ENCODE measurements around the gene GRIP1.
"Not testable (repeated sequence)": the region's sequence is repeated elsewhere in the genome, so short reads cannot be mapped to it uniquely, and the experiment has no call there.

GRIP1 gene

GRCh38 chr12:66502911-66503310 is 176.0 kb downstream of the GRIP1 start:
- no peak for TF ChIP-seq CTCF (IDR thresholded peaks at IDR 0.05)
- no peak for TF ChIP-seq ZFX (IDR thresholded peaks at IDR 0.05; ENCODE audit: borderline replicate concordance)
- H3K27ac ChIP-seq = no peak overlapping the region

- H3K27ac ChIP-seq = no peak overlapping the region
- no peak for TF ChIP-seq ZFX (IDR thresholded peaks at IDR 0.05; ENCODE audit: borderline replicate concordance)
- no peak for TF ChIP-seq CTCF (IDR thresholded peaks at IDR 0.05)
Measured at GRCh38 chr12:66500841-66501240, 178.0 kb downstream of the GRIP1 start.

- H3K27ac ChIP-seq = no peak overlapping the region
- TF ChIP-seq ZFX (IDR thresholded peaks at IDR 0.05; ENCODE audit: borderline replicate concordance) (no peak), CTCF (IDR thresholded peaks at IDR 0.05) (no peak)
Measured at GRCh38 chr12:66500091-66500490, 178.8 kb downstream of the GRIP1 start.

- no peak overlapping the region for H3K27ac ChIP-seq
- TF ChIP-seq CTCF (IDR thresholded peaks at IDR 0.05) (no peak), ZFX (IDR thresholded peaks at IDR 0.05; ENCODE audit: borderline replicate concordance) (no peak)
Measured at GRCh38 chr12:66499000-66499399, 179.9 kb downstream of the GRIP1 start.

GRCh38 chr12:66498059-66498458 is 180.8 kb downstream of the GRIP1 start:
- not testable (repeated sequence) for H3K27ac ChIP-seq

GRCh38 chr12:66497008-66497897 is 181.6 kb downstream of the GRIP1 start:
- TF ChIP-seq ZFX (IDR thresholded peaks at IDR 0.05; ENCODE audit: borderline replicate concordance) = no peak
- no peak for TF ChIP-seq CTCF (IDR thresholded peaks at IDR 0.05)
- no peak overlapping the region for H3K27ac ChIP-seq

- TF ChIP-seq CTCF (IDR thresholded peaks at IDR 0.05) = no peak
- no peak for TF ChIP-seq ZFX (IDR thresholded peaks at IDR 0.05; ENCODE audit: borderline replicate concordance)
- H3K27ac ChIP-seq = no peak overlapping the region
Measured at GRCh38 chr12:66496595-66496994, 182.3 kb downstream of the GRIP1 start.

Measured in 22Rv1 (cell line).